ENCODE data around the gene TXNDC16.
"Not testable (repeated sequence)": the region's sequence is repeated elsewhere in the genome, so short reads cannot be mapped to it uniquely, and the experiment has no call there.

The TXNDC16 gene

GRCh38 chr14:52536269-52536668 lies 16.0 kb downstream of the TXNDC16 start:
- no peak for DNase-seq

GRCh38 chr14:52531481-52531880 lies 20.8 kb downstream of the TXNDC16 start:
- no peak for DNase-seq

GRCh38 chr14:52527052-52527451 lies 25.3 kb downstream of the TXNDC16 start:
- DNase-seq = no peak

GRCh38 chr14:52522581-52523345 lies 29.5 kb downstream of the TXNDC16 start:
- DNase-seq = no peak

- DNase-seq = no peak
Measured at GRCh38 chr14:52522033-52522432, 30.3 kb downstream of the TXNDC16 start.

GRCh38 chr14:52514046-52514811 lies 38.1 kb downstream of the TXNDC16 start:
- no peak for DNase-seq

GRCh38 chr14:52513249-52513648 lies 39.1 kb downstream of the TXNDC16 start:
- DNase-seq = no peak

GRCh38 chr14:52494444-52494843 lies 57.9 kb downstream of the TXNDC16 start:
- no peak for DNase-seq

- DNase-seq = no peak
Measured at GRCh38 chr14:52485350-52485960, 66.8 kb downstream of the TXNDC16 start.

- no peak for DNase-seq
Measured at GRCh38 chr14:52481864-52482263, 70.4 kb downstream of the TXNDC16 start.

GRCh38 chr14:52473557-52473956 lies 78.7 kb downstream of the TXNDC16 start:
- no peak for DNase-seq

- DNase-seq = no peak
Measured at GRCh38 chr14:52472728-52473127, 79.6 kb downstream of the TXNDC16 start.

- DNase-seq = not testable (repeated sequence)
Measured at GRCh38 chr14:52472251-52472650, 80.1 kb downstream of the TXNDC16 start.

GRCh38 chr14:52467515-52468266 lies 84.6 kb downstream of the TXNDC16 start:
- DNase-seq = no peak

- no peak for DNase-seq
Measured at GRCh38 chr14:52464175-52464574, 88.1 kb downstream of the TXNDC16 start.

- no peak for DNase-seq
Measured at GRCh38 chr14:52463375-52463774, 88.9 kb downstream of the TXNDC16 start.

GRCh38 chr14:52461721-52462120 lies 90.6 kb downstream of the TXNDC16 start:
- no peak for DNase-seq

GRCh38 chr14:52458721-52459085 lies 93.6 kb downstream of the TXNDC16 start:
- no peak for DNase-seq

GRCh38 chr14:52457411-52457810 lies 94.9 kb downstream of the TXNDC16 start:
- DNase-seq = no peak

- DNase-seq = no peak
Measured at GRCh38 chr14:52455291-52456088, 96.8 kb downstream of the TXNDC16 start.

GRCh38 chr14:52447236-52447635 lies 105.1 kb downstream of the TXNDC16 start:
- no peak for DNase-seq

GRCh38 chr14:52446355-52446754 lies 106.0 kb downstream of the TXNDC16 start:
- DNase-seq = no peak

All from CD4-positive, alpha-beta T cell treated with Interferon gamma for 1 hour (primary cell).